GM12865 (cell line): ENCODE data around the gene ASB14.

Experiments used
- DNase-seq: peaks from one replicate; pipeline ENCODE4 v3.0.0; 2010; ENCODE audit warnings: low read depth
- H3K4me3 ChIP-seq: 2 replicates; pipeline ENCODE4 v1.5.1; 2011; ENCODE audit warnings: mild to moderate bottlenecking, low read depth, low read length, control low read depth
- CTCF ChIP-seq: IDR thresholded peaks from 2 replicates; pipeline ENCODE4 v1.5.1; 2011; ENCODE audit warnings: low read length, control low read depth, low read depth, inconsistent platforms; ENCODE audit not compliant: insufficient read depth; ENCODE audit errors: missing control alignments

Gene ASB14

GRCh38 chr3:57298041-57298440, 5.6 kb upstream of the ASB14 start:
- peak; percentile 1 for DNase-seq
- no peak overlapping the region for H3K4me3 ChIP-seq
- no peak for TF ChIP-seq CTCF

GRCh38 chr3:57292897-57293526, 527 bp upstream of the ASB14 start:
- DNase-seq: no peak
- no peak overlapping the region for H3K4me3 ChIP-seq
- TF ChIP-seq CTCF: no peak

DNA sequence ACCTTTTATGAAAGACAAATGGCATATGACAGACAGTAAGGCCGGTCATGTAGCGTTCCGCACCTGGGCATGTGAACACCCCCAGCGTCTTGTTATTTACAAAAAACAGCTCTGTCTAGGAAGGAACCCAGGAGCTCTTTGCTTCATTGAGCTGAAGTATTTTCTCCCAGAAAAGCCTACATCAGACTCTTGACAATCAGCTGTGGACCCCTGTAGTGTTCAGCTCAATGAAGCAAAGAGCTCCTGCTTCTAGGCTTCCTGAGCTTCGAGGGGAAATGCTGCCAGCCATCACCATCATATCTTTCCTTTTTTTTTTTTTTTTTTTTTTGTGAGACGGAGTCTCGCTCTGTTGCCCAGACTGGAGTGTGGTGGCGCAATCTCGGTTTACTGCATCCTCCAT, 4.1 kb downstream of the ASB14 start:
- DNase-seq: no peak
- TF ChIP-seq CTCF: no peak
- no peak overlapping the region for H3K4me3 ChIP-seq

DNA sequence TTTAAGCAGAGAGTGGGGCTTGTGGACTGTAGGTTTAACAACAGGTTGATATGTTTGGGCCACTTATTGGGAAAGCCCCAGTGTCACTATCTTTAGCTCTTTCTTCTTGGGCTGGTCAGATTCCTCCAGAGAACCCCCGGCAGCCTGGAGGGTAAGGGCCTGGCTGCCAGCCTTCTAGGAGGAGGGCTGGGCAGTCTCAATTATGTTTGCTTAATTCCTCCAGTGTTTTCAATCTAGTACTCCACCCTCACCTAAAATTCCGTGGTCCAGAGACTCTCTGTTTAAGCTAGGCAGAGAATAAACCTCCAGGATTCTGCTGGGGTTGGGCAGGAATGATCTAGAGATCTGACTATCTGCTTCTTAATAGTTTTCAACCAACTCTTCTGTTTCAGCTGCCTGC, 5.3 kb downstream of the ASB14 start:
- TF ChIP-seq CTCF: no peak
- no peak overlapping the region for H3K4me3 ChIP-seq
- DNase-seq: no peak

DNA sequence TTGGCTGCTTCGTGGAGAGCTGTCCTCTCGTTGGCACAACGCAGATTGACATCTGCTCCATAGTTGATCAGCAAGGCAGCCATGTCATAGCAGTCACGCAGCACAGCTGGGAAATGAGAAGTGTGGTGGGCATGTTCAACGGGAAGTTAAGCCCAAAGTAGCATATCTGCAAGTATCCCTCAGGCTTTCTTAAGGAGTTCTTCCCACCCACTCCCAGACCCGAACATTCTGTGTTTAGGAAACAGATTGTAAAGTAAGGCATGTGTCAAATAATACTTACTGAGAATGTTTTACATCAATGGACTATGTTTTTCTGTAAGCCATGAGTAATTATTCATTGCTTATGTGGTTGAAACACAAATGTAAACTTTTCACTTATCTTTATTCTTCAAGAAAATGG, 9.2 kb downstream of the ASB14 start:
- H3K4me3 ChIP-seq: no peak overlapping the region
- TF ChIP-seq CTCF: no peak
- no peak for DNase-seq

DNA sequence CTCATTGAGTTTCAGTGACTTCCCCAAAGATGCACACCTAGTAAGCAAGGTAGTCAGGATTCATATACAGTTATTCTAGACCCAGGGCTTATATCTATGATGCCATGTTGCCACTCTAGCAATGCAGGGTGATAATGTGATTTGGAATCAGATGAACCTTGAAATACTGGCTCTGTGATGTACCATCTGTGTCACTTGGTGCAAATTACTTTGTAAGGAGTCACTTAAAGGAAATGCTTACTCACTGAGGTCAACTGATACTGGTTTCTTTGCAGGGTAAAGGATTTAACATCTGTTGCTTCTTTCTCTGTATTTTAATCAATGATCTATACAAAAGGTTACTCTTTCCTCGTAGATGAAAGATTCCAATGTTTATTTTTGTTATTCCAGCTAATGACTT, 10.8 kb downstream of the ASB14 start:
- no peak for TF ChIP-seq CTCF
- H3K4me3 ChIP-seq: no peak overlapping the region
- no peak for DNase-seq

GRCh38 chr3:57279685-57280084, 12.8 kb downstream of the ASB14 start:
- H3K4me3 ChIP-seq: no peak overlapping the region
- no peak for TF ChIP-seq CTCF
- no peak for DNase-seq
